ENCODE data around the gene ZNF775.

ZNF775 gene

GRCh38 chr7:150442811-150443210 lies 63.7 kb downstream of the ZNF775 start:
- Mint-ChIP-seq H3K27me3 (peaks cover 51% of the 10 kb centered on the region), H3K9me3 (peaks cover 15% of the 10 kb centered on the region), H3K36me3 (ENCODE audit: low read depth) (peaks cover 5% of the 10 kb centered on the region), H3K4me3 (no peak overlapping the region), H3K27ac (no peak overlapping the region), H3K4me1 (ENCODE audit: low read depth) (peaks cover 29% of the 10 kb centered on the region)
- intact Hi-C loops (cut with micrococcal nuclease) = no loop called here

- no peak overlapping the region for H3K27ac Mint-ChIP-seq
- H3K27me3 Mint-ChIP-seq = peaks cover 50% of the 10 kb centered on the region
- H3K4me1 Mint-ChIP-seq (ENCODE audit: low read depth) = peaks cover 39% of the 10 kb centered on the region
- no peak overlapping the region for H3K4me3 Mint-ChIP-seq
- peaks cover 15% of the 10 kb centered on the region for H3K9me3 Mint-ChIP-seq
- H3K36me3 Mint-ChIP-seq (ENCODE audit: low read depth) = peaks cover 5% of the 10 kb centered on the region
- intact Hi-C loops (cut with micrococcal nuclease) = no loop called here
Observed at GRCh38 chr7:150443793-150444540, 64.8 kb downstream of the ZNF775 start.

GRCh38 chr7:150444674-150445365 lies 65.7 kb downstream of the ZNF775 start:
- intact Hi-C loops (cut with micrococcal nuclease) = no loop called here
- H3K27me3 Mint-ChIP-seq = peaks cover 47% of the 10 kb centered on the region
- H3K27ac Mint-ChIP-seq = no peak overlapping the region
- H3K9me3 Mint-ChIP-seq = peaks cover 15% of the 10 kb centered on the region
- peaks cover 5% of the 10 kb centered on the region for H3K36me3 Mint-ChIP-seq (ENCODE audit: low read depth)
- peaks cover 42% of the 10 kb centered on the region for H3K4me1 Mint-ChIP-seq (ENCODE audit: low read depth)
- no peak overlapping the region for H3K4me3 Mint-ChIP-seq

- H3K36me3 Mint-ChIP-seq (ENCODE audit: low read depth) = peaks cover 9% of the 10 kb centered on the region
- H3K27ac Mint-ChIP-seq = no peak overlapping the region
- H3K9me3 Mint-ChIP-seq = peaks cover 13% of the 10 kb centered on the region
- intact Hi-C loops (cut with micrococcal nuclease) = no loop called here
- H3K27me3 Mint-ChIP-seq = peaks cover 42% of the 10 kb centered on the region
- H3K4me1 Mint-ChIP-seq (ENCODE audit: low read depth) = peaks cover 54% of the 10 kb centered on the region
- H3K4me3 Mint-ChIP-seq = no peak overlapping the region
Observed at GRCh38 chr7:150446288-150446938, 67.3 kb downstream of the ZNF775 start.
